Ovary (tissue), 1 donor: ENCODE measurements around the gene SPG21.

Source experiments
- EP300 ChIP-seq: sonication (generic); formaldehyde crosslinking; IDR thresholded peaks from one replicate; pipeline ENCODE4 v1.6.1; 2017; ENCODE audit warnings: antibody characterized with exemption
- POLR2A ChIP-seq: fragments of 450-650 bp; IDR thresholded peaks from one replicate; pipeline ENCODE4 v1.6.1; 2017; ENCODE audit warnings: antibody characterized with exemption, mild to moderate bottlenecking, moderate library complexity

DNA sequence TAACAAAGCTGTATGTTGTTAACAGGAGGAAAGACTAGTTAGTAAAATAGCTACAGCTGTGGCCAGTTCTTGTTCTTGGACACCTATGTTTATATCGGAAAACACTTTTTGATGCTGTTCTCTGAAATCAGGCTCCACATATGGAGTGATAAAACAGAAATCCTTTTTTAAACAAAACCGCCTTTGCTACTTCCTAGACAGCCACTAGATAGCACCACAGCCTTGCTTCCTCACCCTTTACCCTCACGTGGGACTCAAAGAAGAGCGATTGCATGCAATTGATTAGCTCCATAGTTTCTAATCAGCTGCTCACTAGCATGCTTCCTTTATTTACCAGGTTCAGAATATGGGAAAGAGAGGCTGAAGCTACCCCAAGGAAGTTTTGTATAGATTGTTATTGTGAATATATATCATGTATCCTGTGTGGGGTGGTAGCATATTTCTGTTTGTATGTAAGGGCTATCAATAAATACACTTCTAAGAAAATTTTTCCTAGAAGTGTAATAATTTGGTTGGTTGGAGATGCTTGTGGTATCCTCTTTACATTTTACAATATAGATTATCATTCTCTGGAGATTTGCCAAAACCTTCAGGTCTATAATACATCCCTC lies 44.0 kb upstream of the SPG21 start:
- TF ChIP-seq EP300 = no peak
- TF ChIP-seq POLR2A = no peak
